ENCODE results near the gene ADAM12. TPM values are rescaled to one million over a fixed set of nuclear protein-coding genes. Genes with fewer than 3 reads are reported as not detected.
A peak's percentile ranks its signal among the peaks of the same experiment; 100 is the strongest.

ADAM12 gene
- total RNA-seq, 2 donors from 2014 or later: 0.46 TPM; not detected in 1

- Histone ChIP-seq H3K4me1 (ENCODE audit: control insufficient read depth, insufficient read depth, low read length) (peaks cover 17% of the 10 kb centered on the region), H3K9me3 (ENCODE audit: control insufficient read depth, low read length) (no peaks in the 10 kb centered on the region), H3K9ac (ENCODE audit: extremely low read depth, low read length, poor library complexity, severe bottlenecking) (no peak overlapping the region), H3K36me3 (ENCODE audit: control insufficient read depth, insufficient read depth, low read length) (no peaks in the 10 kb centered on the region), H3K27me3 (ENCODE audit: control insufficient read depth, insufficient read depth, low read length, poor library complexity, severe bottlenecking) (no peaks in the 10 kb centered on the region), H3K27ac (ENCODE audit: low read depth, low read length) (peak overlapping the region; percentile 50), H3K4me3 (ENCODE audit: low read length) (no peak overlapping the region)
- no peak for DNase-seq
- no peaks in the 10 kb centered on the region for H3K9me3 Mint-ChIP-seq
- no peaks in the 10 kb centered on the region for H3K36me3 Mint-ChIP-seq (ENCODE audit: low read depth)
- 72 to 95% methylated on average over 3 to 4 of the region's 4 CpGs for WGBS, 2 experiments (ENCODE audit: insufficient coverage in 1 of 2, insufficient read length in 1 of 2)
- peaks cover 14% of the 10 kb centered on the region for H3K4me1 Mint-ChIP-seq
- H3K27me3 Mint-ChIP-seq (ENCODE audit: insufficient read depth): peaks cover 2% of the 10 kb centered on the region
- H3K27ac Mint-ChIP-seq: no peak overlapping the region
- TF ChIP-seq, protein P1, sequence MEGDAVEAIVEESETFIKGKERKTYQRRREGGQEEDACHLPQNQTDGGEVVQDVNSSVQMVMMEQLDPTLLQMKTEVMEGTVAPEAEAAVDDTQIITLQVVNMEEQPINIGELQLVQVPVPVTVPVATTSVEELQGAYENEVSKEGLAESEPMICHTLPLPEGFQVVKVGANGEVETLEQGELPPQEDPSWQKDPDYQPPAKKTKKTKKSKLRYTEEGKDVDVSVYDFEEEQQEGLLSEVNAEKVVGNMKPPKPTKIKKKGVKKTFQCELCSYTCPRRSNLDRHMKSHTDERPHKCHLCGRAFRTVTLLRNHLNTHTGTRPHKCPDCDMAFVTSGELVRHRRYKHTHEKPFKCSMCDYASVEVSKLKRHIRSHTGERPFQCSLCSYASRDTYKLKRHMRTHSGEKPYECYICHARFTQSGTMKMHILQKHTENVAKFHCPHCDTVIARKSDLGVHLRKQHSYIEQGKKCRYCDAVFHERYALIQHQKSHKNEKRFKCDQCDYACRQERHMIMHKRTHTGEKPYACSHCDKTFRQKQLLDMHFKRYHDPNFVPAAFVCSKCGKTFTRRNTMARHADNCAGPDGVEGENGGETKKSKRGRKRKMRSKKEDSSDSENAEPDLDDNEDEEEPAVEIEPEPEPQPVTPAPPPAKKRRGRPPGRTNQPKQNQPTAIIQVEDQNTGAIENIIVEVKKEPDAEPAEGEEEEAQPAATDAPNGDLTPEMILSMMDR (conservative IDR thresholded peaks at IDR 0.05): no peak
- no peak overlapping the region for H3K4me3 Mint-ChIP-seq
These were observed 171.7 kb downstream of the ADAM12 start for GRCh38 chr10:126216632-126216961.

DNA sequence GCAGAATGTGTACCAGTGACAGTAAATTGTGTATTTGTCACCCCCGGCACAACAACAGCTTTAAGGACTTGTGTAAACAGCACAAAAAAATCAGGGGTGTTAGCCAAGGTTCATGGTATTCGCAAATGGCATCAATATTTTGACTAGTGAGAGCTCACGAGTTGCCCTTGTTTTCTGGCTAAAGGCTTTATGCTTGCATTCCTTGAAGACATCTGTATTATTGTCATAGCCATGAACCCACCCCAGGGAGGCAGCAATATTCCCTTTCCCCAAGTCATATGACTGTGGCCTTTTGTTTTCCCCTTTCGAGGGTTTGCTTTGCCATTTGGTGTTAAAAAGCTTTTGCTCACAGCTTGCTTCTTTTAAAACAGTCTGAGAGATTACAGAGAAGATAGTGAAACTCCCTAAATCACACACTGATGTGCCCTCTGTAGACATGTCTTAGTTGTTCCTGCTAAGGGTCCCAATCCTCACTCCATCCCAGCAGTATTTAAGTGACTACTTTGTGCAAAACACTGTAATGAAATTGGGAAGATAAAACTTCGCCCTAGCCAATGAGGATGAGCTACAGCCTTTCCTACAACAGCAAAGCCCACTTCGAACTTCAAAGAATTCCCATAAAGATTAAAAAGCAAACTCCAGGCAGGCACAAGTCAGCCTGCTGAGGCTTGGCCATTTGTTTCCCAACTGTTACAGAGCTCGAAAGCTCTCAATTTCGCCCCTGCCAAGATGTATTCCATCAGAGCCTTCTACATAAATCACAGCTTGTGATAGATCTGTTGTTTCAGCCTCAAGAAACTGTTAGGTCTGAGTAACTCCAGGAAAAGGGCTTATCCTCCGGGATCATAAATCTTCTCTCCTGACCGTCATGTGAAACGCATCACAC lies 172.3 kb downstream of the ADAM12 start:
- Mint-ChIP-seq H3K27me3 (ENCODE audit: insufficient read depth) (peaks cover 6% of the 10 kb centered on the region), H3K9me3 (no peaks in the 10 kb centered on the region), H3K4me3 (no peak overlapping the region), H3K4me1 (peaks cover 14% of the 10 kb centered on the region), H3K27ac (peak overlapping the region; percentile 14), H3K36me3 (ENCODE audit: low read depth) (no peaks in the 10 kb centered on the region)
- Histone ChIP-seq H3K27me3 (ENCODE audit: control insufficient read depth, insufficient read depth, low read length, poor library complexity, severe bottlenecking) (no peaks in the 10 kb centered on the region), H3K27ac (ENCODE audit: low read depth, low read length) (peak overlapping the region; percentile 58), H3K36me3 (ENCODE audit: control insufficient read depth, insufficient read depth, low read length) (no peaks in the 10 kb centered on the region), H3K4me3 (ENCODE audit: low read length) (no peak overlapping the region), H3K4me1 (ENCODE audit: control insufficient read depth, insufficient read depth, low read length) (peaks cover 17% of the 10 kb centered on the region), H3K9me3 (ENCODE audit: control insufficient read depth, low read length) (no peaks in the 10 kb centered on the region), H3K9ac (ENCODE audit: extremely low read depth, low read length, poor library complexity, severe bottlenecking) (no peak overlapping the region)
- DNase-seq: no peak
- TF ChIP-seq, protein P1 (conservative IDR thresholded peaks at IDR 0.05): no peak
- whole genome bisulfite sequencing, 2 experiments (ENCODE audit: insufficient coverage in 1 of 2, insufficient read length in 1 of 2): 78 to 81% methylated on average over 10 to 11 of the region's 11 CpGs

- Histone ChIP-seq H3K27me3 (ENCODE audit: control insufficient read depth, insufficient read depth, low read length, poor library complexity, severe bottlenecking) (no peaks in the 10 kb centered on the region), H3K9ac (ENCODE audit: extremely low read depth, low read length, poor library complexity, severe bottlenecking) (no peak overlapping the region), H3K4me1 (ENCODE audit: control insufficient read depth, insufficient read depth, low read length) (peaks cover 17% of the 10 kb centered on the region), H3K4me3 (ENCODE audit: low read length) (no peak overlapping the region), H3K9me3 (ENCODE audit: control insufficient read depth, low read length) (no peaks in the 10 kb centered on the region), H3K36me3 (ENCODE audit: control insufficient read depth, insufficient read depth, low read length) (no peaks in the 10 kb centered on the region), H3K27ac (ENCODE audit: low read depth, low read length) (no peak overlapping the region)
- Mint-ChIP-seq H3K4me1 (peaks cover 14% of the 10 kb centered on the region), H3K36me3 (ENCODE audit: low read depth) (no peaks in the 10 kb centered on the region), H3K27ac (no peak overlapping the region), H3K4me3 (no peak overlapping the region), H3K9me3 (no peaks in the 10 kb centered on the region), H3K27me3 (ENCODE audit: insufficient read depth) (peaks cover 10% of the 10 kb centered on the region)
- no peak for DNase-seq
- TF ChIP-seq, protein P1 (conservative IDR thresholded peaks at IDR 0.05): no peak
- WGBS, 2 experiments (ENCODE audit: insufficient coverage in 1 of 2, insufficient read length in 1 of 2): 78 to 96% methylated on average over 1 to 8 of the region's 8 CpGs
These were observed 173.6 kb downstream of the ADAM12 start for GRCh38 chr10:126214679-126215078.

All from endodermal cell (in vitro differentiated cells).